ENCODE measurements around the gene NPAS2. TPM values are rescaled to one million over a fixed set of nuclear protein-coding genes. Genes with fewer than 3 reads are reported as not detected.

Gene NPAS2
- total and polyA plus RNA-seq, 12 donors: 4.7 to 51.3 (median 17.6) TPM

DNA sequence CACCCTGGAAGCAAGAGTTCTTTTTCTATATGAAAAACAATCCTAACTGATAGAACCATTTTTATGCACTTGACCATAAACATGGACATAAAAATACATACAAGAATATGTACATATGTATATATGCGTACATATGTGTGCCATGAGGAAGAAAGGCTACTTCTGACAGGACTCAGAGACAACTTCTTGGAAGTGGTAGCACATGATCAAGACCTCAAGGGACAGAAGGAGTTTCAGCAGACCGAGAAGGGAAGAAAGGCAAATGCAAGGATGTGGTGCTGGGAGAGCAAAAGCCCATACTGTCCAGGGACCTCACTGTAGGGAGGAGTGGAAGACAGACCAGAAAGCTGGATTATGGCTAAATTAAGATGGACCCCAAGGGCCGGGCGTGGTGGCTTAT is 11.4 kb upstream of the NPAS2 start:
- WGBS, 4 donors: 89 to 95% (median 92%) methylated on average over 4 of the region's 4 CpGs
- intact Hi-C loops (cut with DNase I): no loop called here
- no peaks in the 10 kb centered on the region for H3K36me3 ChIP-seq (replicated peaks in 1 of 2)
- H3K9me3 ChIP-seq (replicated peaks in 1 of 3): no peaks in the 10 kb centered on the region
- TF ChIP-seq POLR2A (IDR thresholded peaks at IDR 0.05): no peak
- TF ChIP-seq, protein P1, sequence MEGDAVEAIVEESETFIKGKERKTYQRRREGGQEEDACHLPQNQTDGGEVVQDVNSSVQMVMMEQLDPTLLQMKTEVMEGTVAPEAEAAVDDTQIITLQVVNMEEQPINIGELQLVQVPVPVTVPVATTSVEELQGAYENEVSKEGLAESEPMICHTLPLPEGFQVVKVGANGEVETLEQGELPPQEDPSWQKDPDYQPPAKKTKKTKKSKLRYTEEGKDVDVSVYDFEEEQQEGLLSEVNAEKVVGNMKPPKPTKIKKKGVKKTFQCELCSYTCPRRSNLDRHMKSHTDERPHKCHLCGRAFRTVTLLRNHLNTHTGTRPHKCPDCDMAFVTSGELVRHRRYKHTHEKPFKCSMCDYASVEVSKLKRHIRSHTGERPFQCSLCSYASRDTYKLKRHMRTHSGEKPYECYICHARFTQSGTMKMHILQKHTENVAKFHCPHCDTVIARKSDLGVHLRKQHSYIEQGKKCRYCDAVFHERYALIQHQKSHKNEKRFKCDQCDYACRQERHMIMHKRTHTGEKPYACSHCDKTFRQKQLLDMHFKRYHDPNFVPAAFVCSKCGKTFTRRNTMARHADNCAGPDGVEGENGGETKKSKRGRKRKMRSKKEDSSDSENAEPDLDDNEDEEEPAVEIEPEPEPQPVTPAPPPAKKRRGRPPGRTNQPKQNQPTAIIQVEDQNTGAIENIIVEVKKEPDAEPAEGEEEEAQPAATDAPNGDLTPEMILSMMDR (IDR thresholded peaks at IDR 0.05): no peak
- no peaks in the 10 kb centered on the region for H3K4me1 ChIP-seq (replicated peaks in 1 of 2)
- no peak for DNase-seq
- no peaks in the 10 kb centered on the region for H3K27me3 ChIP-seq
- H3K27ac ChIP-seq: no peak overlapping the region
- no peak overlapping the region for H3K4me3 ChIP-seq

DNA sequence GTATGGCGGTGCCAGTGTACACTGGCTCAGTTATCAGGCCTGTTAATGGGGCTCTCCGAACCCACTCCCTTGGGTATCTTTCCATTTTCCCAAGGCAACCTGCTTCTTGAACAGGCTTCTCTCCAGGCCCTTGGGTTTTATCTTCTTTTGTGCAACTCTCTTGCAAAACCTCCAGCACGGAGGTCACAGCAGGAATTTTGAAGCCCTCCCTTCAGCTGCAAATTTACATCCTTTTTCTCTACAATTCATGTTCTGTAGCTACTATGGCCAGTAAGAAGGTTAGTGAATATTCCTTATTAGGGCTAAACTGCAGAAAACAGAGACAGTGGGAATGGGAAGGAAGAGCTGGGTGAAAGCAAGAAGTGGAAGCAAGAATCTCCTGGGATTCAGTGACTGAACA is 10.4 kb upstream of the NPAS2 start:
- 61 to 77% (median 72%) methylated on average over 3 of the region's 3 CpGs for WGBS, 4 donors
- no peak overlapping the region for H3K27ac ChIP-seq
- H3K4me1 ChIP-seq (replicated peaks in 1 of 2): peaks cover 0 to 5% of the 10 kb centered on the region in 2 donors
- no peaks in the 10 kb centered on the region for H3K27me3 ChIP-seq
- TF ChIP-seq POLR2A (IDR thresholded peaks at IDR 0.05): no peak
- TF ChIP-seq, protein P1 (IDR thresholded peaks at IDR 0.05): no peak
- H3K4me3 ChIP-seq: no peak overlapping the region
- intact Hi-C loops (cut with DNase I): no loop called here
- DNase-seq: no peak
- H3K9me3 ChIP-seq (replicated peaks in 1 of 3): no peaks in the 10 kb centered on the region
- no peaks in the 10 kb centered on the region for H3K36me3 ChIP-seq (replicated peaks in 1 of 2)

DNA sequence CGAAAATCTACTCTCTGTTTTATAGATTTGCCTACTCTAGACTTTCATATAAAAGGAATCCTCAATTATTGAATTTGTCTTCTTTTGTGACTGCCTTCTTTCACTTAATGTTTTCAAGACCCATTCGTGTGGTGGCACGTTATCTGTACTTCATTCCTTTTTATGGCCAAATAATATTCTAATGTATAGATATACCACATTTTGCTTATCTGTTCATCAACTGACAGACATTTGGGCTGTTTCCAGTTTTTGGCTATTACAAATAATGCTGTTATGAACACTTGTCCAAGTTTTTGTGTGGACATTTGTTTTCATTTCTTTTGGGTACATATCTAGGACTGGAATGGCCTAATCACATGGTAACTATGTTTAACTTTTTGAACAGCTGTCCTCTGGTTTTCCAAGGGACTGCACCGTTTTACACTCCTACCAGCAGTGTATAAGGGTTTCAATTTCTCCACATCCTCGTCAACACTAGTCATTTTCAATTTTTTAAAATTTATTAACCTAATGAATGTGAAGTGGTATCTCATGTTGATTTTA is 9.3 kb upstream of the NPAS2 start:
- Histone ChIP-seq H3K27me3 (no peaks in the 10 kb centered on the region), H3K9me3 (replicated peaks in 1 of 3) (no peaks in the 10 kb centered on the region), H3K4me1 (replicated peaks in 1 of 2) (peaks cover 0 to 5% of the 10 kb centered on the region in 2 donors), H3K4me3 (no peak overlapping the region), H3K36me3 (replicated peaks in 1 of 2) (no peaks in the 10 kb centered on the region), H3K27ac (peak overlapping the region in 1 of 5 donors; percentile 26)
- TF ChIP-seq, protein P1 (IDR thresholded peaks at IDR 0.05): no peak
- no peak for TF ChIP-seq POLR2A (IDR thresholded peaks at IDR 0.05)
- DNase-seq: no peak
- WGBS, 4 donors: 84 to 89% (median 86%) methylated on average over 5 of the region's 5 CpGs
- intact Hi-C loops (cut with DNase I): no loop called here

DNA sequence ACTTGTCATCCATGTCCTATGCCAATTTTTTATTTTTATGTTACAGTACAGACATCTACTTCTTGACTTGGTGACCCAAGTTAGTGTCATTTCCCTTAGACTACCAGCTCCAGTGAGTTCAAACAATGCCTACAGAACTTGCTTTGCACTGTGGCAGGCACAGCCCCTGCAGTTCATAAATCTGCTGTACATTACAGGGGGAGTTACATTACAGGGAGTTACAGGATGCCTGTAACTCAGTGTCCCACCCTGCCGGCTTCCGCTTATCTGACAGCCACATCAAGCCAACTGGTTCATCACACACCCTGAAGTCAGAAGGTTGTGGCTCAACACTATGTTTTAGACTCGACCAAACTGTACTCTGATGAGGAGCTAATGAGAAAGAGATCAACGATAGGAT is 7.8 kb upstream of the NPAS2 start:
- intact Hi-C loops (cut with DNase I): no loop called here
- Histone ChIP-seq H3K4me1 (replicated peaks in 1 of 2) (peaks cover 0 to 5% of the 10 kb centered on the region in 2 donors), H3K4me3 (no peak overlapping the region), H3K9me3 (replicated peaks in 1 of 3) (no peaks in the 10 kb centered on the region), H3K27ac (no peak overlapping the region), H3K36me3 (replicated peaks in 1 of 2) (no peaks in the 10 kb centered on the region), H3K27me3 (no peaks in the 10 kb centered on the region)
- no peak for TF ChIP-seq POLR2A (IDR thresholded peaks at IDR 0.05)
- TF ChIP-seq, protein P1 (IDR thresholded peaks at IDR 0.05): no peak
- WGBS, 4 donors: 77 to 88% (median 83%) methylated on average over 4 of the region's 4 CpGs
- DNase-seq: peak in 1 of 7 donors; percentile 39

All from adrenal gland (tissue), 12 donors.